Urinary bladder (tissue), 4 donors: ENCODE results near the gene FERMT3. TPM values are rescaled to one million over a fixed set of nuclear protein-coding genes. Genes with fewer than 3 reads are reported as not detected.
A peak's percentile ranks its signal among the peaks of the same experiment; 100 is the strongest.

Experiments used
- DNase-seq: peaks from one replicate; pipeline ENCODE4 v3.0.0-alpha.2; 2015; ENCODE audit errors: extremely low spot score
- H3K27ac ChIP-seq: one replicate; pipeline ENCODE4 v1.5.1; 2013; ENCODE audit warnings: low read depth, mild to moderate bottlenecking, moderate library complexity
- H3K36me3 ChIP-seq: one replicate; pipeline ENCODE4 v1.6.1; 2013; ENCODE audit warnings: mild to moderate bottlenecking, moderate library complexity; ENCODE audit not compliant: insufficient read depth
- H3K4me1 ChIP-seq: one replicate; pipeline ENCODE4 v1.6.1; 2013; ENCODE audit warnings: mild to moderate bottlenecking, moderate library complexity; ENCODE audit not compliant: insufficient read depth
- H3K4me3 ChIP-seq: one replicate; pipeline ENCODE4 v1.5.1; 2013; ENCODE audit warnings: low read depth, low read length
- WGBS: extraction: QIAGEN DNeasy Blood & Tissue Kit; methylation state at CpG from one replicate; pipeline ENCODE4 v1.1.7; 2013; 5-methylcytosine and 5-hydroxymethylcytosine counted together
- polyA plus RNA-seq: library from polyadenylated mRNA; stranded (reverse); fragments of 200-250 nt; gene quantifications from one replicate; pipeline ENCODE4 v1.2.3, GENCODE V29; 2013
- total RNA-seq: library from RNA; depleted of rRNA; stranded (reverse); fragments of >200 nt; gene quantifications from one replicate; pipeline ENCODE4 v1.2.3, GENCODE V29; 2014
- donor health status: healthy with polysubstance abuse.
- donor health status: healthy.

FERMT3 gene
- total and polyA plus RNA-seq, 2 donors = 7.8 to 16.8 TPM

DNA sequence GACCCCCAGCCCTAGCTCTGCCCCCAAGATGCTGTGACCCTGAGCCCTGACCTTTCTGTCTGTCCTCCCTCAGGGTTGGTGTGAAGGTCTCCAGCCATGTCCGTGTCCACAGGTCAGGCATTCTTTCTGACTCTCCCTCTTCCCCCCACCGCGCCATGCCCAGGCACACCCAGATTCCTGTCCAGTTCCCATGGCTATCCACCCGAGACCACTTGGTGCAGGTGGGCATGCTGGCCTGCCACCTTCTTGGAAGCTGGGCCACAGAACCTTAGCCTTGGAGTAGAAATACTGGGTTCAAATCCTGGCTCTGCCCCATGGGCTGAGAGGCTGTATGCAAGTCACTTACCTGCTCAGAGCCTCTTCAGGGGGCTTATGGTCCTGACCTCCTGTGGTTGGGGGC lies 42.5 kb downstream of the FERMT3 start:
- WGBS = 94% methylated on average over 4 of the region's 4 CpGs
- no peak for DNase-seq
- Histone ChIP-seq H3K4me1 (no peaks in the 10 kb centered on the region), H3K27ac (no peak overlapping the region), H3K36me3 (no peaks in the 10 kb centered on the region), H3K4me3 (no peak overlapping the region)

DNA sequence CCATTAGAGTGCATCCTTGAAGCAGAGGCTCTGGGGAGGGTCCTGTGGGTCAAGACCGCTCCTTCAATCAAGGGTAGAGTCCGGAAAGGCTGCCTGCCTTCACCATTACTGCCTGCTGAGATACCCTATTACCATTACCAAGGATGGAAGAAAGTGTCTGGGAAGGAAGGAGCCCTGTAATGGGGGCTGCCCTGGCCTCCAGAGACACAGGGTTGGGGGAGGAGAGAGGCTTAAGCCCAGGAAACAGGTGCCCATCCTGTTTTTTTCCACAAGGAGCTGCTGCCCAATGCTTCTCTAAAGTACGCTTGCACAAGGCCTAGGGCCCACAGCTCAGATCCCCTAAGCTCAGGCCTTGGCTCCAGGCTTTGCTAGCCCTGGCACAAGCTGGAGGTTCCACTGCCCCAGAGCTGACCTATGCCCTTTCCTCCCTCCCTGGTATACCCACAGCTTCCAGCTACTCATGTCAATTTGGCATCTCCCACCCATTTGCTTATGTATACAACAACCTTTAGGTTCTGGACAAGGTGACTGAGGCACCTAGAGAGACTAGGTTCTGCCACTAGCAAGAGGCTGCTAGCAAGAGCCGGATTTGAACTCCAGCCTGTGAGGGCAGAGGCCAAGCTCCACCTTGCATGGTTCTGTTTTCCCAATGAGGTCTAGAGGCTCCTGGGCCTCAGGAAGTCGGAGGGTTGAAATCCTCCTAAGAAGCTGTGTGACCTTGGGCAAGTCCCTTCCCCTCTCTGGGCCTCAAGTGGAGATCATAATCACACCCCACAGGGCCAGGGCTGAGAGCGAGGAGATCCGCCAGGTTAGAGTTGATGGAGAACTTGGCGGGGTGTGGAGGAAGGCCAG lies 43.3 kb downstream of the FERMT3 start:
- H3K4me1 ChIP-seq = no peaks in the 10 kb centered on the region

DNA sequence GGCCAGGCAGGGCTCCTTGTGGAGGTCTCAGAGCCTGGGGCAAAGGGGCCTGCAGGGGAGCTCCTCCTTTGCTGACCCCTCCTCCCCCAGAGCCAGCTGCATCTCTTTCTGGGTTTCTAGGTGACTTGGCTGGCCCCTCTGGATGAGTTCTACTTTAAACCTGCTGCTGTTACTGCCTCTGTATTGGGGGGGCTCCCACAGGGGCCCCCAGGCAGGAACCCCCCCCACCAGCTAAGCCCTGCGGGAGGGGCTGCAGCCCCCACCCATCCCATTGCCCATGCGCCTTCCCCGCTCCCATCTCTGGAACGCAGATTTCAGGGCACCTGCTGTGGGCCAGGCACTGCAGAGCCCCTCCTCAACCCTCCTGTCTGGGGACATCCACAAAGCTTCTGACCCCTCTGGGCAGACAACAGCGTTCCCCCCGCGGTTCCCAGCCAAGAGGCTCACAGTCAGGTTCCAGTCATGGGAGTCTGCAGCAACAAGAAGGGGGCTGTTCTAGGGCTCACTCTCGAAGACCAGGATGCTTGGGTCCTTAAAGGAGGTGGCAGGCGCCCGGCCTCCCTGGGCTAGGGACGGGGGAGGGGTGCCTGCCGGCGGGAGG lies 44.0 kb downstream of the FERMT3 start:
- WGBS = 19% methylated on average over 13 of the region's 13 CpGs
- DNase-seq = no peak
- Histone ChIP-seq H3K36me3 (no peaks in the 10 kb centered on the region), H3K4me3 (peak overlapping the region; percentile 80), H3K4me1 (no peaks in the 10 kb centered on the region), H3K27ac (no peak overlapping the region)

More for the DNA sequence above, 43.3 kb downstream of the FERMT3 start:
- H3K4me3 ChIP-seq = no peak overlapping the region
- DNase-seq = no peak
- H3K36me3 ChIP-seq = no peaks in the 10 kb centered on the region
- 89% methylated on average over 8 of the region's 8 CpGs for WGBS
- no peak overlapping the region for H3K27ac ChIP-seq

DNA sequence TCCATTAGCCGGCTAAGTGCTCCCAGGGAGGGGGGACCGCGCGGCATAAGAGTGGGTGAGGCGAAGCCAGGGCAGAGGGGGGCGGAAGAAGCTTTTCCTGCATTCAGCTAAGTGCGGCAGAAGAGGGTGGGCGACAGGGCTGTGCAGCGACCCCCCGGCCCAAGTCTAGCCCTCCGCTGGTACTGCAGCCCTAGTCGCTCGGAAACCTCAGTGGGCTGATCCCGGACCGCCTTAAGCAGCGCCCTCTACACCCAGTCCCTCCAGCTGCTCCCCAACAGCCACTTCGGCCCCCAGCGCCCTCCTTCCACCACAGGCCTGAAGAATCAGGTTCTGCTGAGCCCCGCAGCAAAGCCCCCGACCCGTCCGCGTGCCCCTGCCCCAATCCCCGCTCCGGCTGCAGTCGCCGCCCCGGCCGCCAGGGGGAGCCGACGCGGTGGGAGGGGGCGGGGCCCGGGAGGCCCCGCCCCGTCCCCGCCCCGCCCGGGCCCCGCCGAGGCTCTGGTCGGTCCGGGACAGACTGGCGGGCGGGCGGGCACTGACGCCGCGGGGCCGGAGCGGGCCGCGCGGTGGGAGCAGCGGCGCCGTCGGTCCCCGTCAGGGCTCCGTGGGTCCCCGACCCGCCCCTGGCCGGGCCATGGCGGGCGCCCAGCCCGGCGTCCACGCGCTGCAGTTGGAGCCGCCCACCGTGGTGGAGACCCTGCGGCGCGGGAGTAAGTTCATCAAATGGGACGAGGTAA lies 44.7 kb downstream of the FERMT3 start, which contains the start of gene PLCB3:
Gene PLCB3, plus strand, starts transcription at position 515 of the 737 bp plus-strand sequence. Its CDS starts 120 bp downstream, at position 635.
- under 1% methylated on average over 75 of the region's 75 CpGs for WGBS
- Histone ChIP-seq H3K27ac (no peak within 1 kb of the TSS), H3K36me3 (no peaks in the 10 kb centered on the region), H3K4me1 (no peaks in the 10 kb centered on the region), H3K4me3 (peak within 1 kb of the TSS; percentile 80)
- no peak for DNase-seq

DNA sequence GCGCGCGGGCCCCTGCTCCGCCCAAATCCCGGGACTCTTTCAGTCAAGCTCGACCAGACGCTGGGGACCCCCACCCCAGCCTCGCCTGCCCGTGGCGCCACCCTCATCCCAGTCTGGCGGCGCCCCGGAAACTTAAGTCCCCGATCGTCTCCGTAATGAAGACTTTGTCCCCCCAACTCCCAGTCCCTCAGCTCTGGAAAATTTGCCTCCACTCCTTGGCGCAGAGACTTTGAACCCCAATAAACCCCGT lies 45.2 kb downstream of the FERMT3 start:
- no peak for DNase-seq
- Histone ChIP-seq H3K27ac (no peak overlapping the region), H3K36me3 (no peaks in the 10 kb centered on the region), H3K4me3 (peak overlapping the region; percentile 80), H3K4me1 (no peaks in the 10 kb centered on the region)
- whole genome bisulfite sequencing = 1% methylated on average over 18 of the region's 18 CpGs

DNA sequence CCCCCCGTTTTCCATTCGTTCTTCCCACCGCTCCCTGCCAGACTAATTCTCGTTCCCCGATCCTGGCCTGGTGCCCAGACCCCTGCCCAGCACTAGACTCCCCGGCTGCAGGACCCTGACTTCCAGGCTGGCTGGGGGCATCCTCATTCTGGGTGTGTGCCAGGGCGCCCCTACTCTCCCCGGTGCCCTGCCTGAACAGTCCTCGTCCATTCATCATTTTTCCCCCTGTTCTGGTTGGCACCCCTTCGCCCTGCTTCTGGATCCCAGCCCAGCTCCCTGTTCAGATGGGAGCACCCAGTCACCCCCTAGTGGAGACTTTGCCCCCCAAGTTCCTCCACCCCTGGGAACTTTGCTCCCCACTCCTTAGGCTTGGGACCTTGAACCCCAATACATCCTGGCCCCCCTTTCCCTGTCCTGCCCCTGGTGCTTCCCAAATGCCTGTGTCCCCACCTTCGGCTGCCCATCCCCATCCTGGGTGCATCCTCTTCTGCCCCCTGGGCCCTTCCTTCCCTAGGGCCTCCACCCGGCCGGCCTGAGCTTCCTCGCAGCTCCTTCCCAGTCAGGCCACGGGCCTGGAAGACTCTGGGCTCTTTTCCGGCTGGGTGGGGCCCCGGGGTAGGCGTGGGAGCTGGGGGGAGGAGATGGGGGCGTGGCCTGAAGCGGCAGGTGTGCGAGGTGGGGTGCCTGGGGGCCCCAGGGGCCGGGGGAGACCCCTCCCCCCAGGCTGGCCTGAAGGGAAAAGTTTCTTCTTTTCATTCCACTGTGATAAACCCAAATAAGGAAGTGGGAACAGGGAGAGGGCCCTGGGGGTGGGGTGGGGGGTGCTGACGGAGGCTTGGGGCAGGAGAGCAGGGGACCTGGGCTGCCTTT lies 45.7 kb downstream of the FERMT3 start:
- 3% methylated on average over 23 of the region's 23 CpGs for WGBS
- no peaks in the 10 kb centered on the region for H3K36me3 ChIP-seq
- DNase-seq = no peak
- peak overlapping the region; percentile 80 for H3K4me3 ChIP-seq
- no peaks in the 10 kb centered on the region for H3K4me1 ChIP-seq
- no peak overlapping the region for H3K27ac ChIP-seq

DNA sequence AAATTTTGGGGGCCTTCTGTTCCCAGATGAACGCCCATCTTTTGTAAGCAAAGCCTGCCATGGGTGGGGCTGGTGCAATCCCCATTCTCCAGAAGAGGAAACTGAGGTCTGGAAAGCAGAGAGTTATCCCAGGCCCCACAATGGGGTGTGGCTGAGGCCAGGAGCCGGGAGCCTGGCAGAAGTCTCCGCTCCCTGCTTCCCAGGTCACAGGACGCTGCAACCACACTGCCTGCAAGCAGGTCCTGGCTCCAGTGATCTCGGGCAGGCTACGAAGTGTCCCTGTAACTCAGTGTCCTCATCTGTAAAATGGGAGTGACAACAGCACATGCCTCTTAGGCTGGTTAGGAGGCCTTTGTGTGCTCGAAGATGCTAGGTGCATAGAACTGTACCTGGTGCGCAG lies 46.5 kb downstream of the FERMT3 start:
- no peak for DNase-seq
- no peak overlapping the region for H3K27ac ChIP-seq
- no peaks in the 10 kb centered on the region for H3K36me3 ChIP-seq
- WGBS = 63% methylated on average over 8 of the region's 8 CpGs
- H3K4me3 ChIP-seq = no peak overlapping the region
- H3K4me1 ChIP-seq = no peaks in the 10 kb centered on the region

DNA sequence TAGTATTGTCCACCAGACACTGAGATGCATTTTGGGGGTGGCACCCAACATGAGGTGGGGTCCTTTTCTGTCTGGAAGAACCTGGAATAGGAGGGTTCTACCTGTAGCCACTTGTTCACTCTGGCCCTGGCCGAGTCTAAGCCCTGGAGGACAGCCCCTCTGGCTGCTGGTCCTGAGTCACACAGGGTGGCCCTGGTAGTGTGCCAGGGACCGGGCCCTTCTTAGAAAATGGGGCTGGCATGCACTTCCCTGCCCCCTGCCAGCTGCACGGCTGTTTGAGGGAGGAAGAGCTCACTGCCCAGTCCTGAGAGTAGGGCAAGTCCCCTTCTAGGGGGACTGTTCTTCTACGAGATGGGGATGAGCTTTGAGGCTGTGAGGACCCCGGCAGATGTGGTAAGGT lies 47.0 kb downstream of the FERMT3 start:
- no peaks in the 10 kb centered on the region for H3K36me3 ChIP-seq
- no peak overlapping the region for H3K27ac ChIP-seq
- DNase-seq = no peak
- 60% methylated on average over 5 of the region's 5 CpGs for WGBS
- H3K4me1 ChIP-seq = no peaks in the 10 kb centered on the region
- H3K4me3 ChIP-seq = no peak overlapping the region

DNA sequence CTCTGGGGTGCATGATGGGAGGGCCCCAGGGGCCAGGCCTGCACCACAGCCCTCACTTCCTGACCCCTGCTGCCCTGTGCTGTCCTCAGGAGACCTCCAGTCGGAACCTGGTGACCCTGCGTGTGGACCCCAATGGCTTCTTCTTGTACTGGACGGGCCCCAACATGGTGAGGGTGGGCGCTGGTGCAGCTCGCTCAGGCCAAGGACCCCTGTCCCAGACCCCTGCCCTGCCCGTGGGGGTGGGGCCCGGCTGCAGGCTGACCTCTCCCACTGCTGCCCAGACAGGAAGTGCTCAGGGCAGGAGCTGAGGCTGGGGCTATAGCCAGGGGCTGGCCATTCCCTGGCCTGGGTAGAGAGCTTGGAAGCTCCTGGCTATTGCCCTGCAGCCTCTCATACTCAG lies 47.8 kb downstream of the FERMT3 start:
- no peaks in the 10 kb centered on the region for H3K4me1 ChIP-seq
- DNase-seq = no peak
- no peak overlapping the region for H3K4me3 ChIP-seq
- H3K36me3 ChIP-seq = peaks cover 2% of the 10 kb centered on the region
- WGBS = 88% methylated on average over 7 of the region's 7 CpGs
- H3K27ac ChIP-seq = no peak overlapping the region

DNA sequence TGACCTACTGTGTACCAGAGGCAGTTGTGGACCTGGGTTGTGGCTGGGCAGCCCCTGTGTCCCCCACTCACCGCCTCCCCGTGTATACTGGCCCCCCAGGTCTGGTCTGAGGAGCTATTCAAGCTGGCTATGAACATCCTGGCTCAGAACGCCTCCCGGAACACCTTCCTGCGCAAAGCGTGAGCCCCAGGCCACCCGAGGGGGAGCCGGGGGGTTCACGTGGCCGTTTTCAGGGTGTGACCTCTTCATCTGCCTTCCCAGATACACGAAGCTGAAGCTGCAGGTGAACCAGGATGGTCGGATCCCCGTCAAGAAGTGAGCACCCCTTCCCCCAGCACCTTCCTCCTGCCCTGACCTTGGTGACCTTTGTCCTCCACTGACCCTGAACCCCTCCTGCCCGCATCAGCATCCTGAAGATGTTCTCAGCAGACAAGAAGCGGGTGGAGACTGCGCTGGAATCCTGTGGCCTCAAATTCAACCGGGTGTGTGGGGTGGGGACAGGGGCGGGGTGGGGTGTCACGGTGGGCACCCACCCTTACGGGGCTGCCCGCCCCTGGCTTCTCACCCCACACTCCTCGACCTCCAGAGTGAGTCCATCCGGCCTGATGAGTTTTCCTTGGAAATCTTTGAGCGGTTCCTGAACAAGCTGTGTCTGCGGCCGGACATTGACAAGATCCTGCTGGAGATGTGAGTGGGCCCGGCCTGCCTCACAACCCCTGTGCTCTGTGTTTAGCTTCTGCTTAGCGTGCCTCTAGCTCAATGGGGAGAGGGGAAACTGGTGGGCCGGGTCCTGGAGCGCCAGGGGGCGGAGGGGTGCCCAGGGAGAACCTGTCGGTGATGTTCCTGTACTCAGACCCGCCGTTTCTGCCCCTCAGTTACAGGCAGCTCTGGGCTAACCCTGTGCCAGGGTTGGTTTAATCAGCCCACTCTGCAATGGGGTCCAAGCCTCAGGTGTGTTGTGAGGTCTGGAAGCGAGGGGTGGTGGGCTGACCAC lies 48.9 kb downstream of the FERMT3 start:
- DNase-seq = no peak
- Histone ChIP-seq H3K4me3 (no peak overlapping the region), H3K4me1 (no peaks in the 10 kb centered on the region), H3K27ac (no peak overlapping the region), H3K36me3 (peaks cover 3% of the 10 kb centered on the region)
- 85% methylated on average over 35 of the region's 35 CpGs for whole genome bisulfite sequencing

DNA sequence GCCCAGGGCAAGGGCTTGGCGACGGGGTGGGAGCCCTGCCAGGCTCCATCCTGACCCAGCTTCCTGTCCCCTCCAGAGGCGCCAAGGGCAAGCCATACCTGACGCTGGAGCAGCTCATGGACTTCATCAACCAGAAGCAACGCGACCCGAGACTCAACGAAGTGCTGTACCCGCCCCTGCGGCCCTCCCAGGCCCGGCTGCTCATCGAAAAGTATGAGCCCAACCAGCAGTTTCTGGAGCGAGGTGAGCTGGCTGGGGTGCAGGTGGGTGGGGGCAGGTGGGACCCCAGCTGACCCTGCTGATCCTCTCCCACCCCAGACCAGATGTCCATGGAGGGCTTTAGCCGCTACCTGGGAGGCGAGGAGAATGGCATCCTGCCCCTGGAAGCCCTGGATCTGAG lies 49.8 kb downstream of the FERMT3 start:
- Histone ChIP-seq H3K4me3 (no peak overlapping the region), H3K27ac (no peak overlapping the region), H3K36me3 (peaks cover 3% of the 10 kb centered on the region), H3K4me1 (no peaks in the 10 kb centered on the region)
- WGBS = 84% methylated on average over 15 of the region's 15 CpGs
- no peak for DNase-seq

DNA sequence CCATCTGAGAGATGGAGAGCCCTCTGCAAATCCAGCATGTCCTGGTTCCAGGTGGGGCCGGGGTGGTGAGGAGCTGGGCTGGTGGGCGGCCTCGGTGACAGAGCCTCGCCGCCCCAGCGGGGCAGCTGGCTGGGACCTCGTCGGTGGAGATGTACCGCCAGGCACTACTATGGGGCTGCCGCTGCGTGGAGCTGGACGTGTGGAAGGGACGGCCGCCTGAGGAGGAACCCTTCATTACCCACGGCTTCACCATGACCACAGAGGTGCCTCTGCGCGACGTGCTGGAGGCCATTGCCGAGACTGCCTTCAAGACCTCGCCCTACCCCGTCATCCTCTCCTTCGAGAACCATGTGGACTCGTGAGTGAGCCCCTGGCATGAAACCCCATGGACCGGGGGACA lies 51.8 kb downstream of the FERMT3 start:
- H3K4me1 ChIP-seq = no peaks in the 10 kb centered on the region
- H3K36me3 ChIP-seq = peaks cover 7% of the 10 kb centered on the region
- 92% methylated on average over 24 of the region's 24 CpGs for WGBS

More for the DNA sequence above, 51.8 kb downstream of the FERMT3 start:
- no peak for DNase-seq
- Histone ChIP-seq H3K4me3 (no peak overlapping the region), H3K27ac (no peak overlapping the region)
